SU-DHL-6 (cell line): Measurements from ENCODE around the gene CEP72.

Experiments
- EZH2phosphoT487 ChIP-seq: fragments of 200-600 bp; sonication (generic), shearing (Covaris generic); conservative IDR thresholded peaks from 2 replicates; pipeline ENCODE4 v1.6.1; 2018; ENCODE audit warnings: mild to moderate bottlenecking, antibody characterized with exemption, low read length, moderate library complexity, mixed read lengths
- TF ChIP-seq, protein P1 (sequence below): fragments of 200-600 bp; sonication (generic); IDR thresholded peaks from one replicate; pipeline ENCODE4 v1.5.1; 2017; ENCODE audit warnings: antibody characterized with exemption, mild to moderate bottlenecking, low read length, moderate library complexity; ENCODE audit not compliant: insufficient read depth, poor library complexity, severe bottlenecking

- TF ChIP-seq, protein P1, sequence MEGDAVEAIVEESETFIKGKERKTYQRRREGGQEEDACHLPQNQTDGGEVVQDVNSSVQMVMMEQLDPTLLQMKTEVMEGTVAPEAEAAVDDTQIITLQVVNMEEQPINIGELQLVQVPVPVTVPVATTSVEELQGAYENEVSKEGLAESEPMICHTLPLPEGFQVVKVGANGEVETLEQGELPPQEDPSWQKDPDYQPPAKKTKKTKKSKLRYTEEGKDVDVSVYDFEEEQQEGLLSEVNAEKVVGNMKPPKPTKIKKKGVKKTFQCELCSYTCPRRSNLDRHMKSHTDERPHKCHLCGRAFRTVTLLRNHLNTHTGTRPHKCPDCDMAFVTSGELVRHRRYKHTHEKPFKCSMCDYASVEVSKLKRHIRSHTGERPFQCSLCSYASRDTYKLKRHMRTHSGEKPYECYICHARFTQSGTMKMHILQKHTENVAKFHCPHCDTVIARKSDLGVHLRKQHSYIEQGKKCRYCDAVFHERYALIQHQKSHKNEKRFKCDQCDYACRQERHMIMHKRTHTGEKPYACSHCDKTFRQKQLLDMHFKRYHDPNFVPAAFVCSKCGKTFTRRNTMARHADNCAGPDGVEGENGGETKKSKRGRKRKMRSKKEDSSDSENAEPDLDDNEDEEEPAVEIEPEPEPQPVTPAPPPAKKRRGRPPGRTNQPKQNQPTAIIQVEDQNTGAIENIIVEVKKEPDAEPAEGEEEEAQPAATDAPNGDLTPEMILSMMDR = no peak
- no peak for TF ChIP-seq EZH2phosphoT487
These were observed 35.6 kb downstream of the CEP72 start for GRCh38 chr5:647727-648126.
